ES-I3 (cell line): ENCODE data around the gene KMT2B.
"Not testable (repeated sequence)": the region's sequence is repeated elsewhere in the genome, so short reads cannot be mapped to it uniquely, and the experiment has no call there.

ENCODE experiments used
- H3K36me3 ChIP-seq: 2 replicates; pipeline ENCODE4 v1.6.1; 2013; ENCODE audit warnings: mild to moderate bottlenecking, low read length, control low read depth, moderate library complexity; ENCODE audit not compliant: insufficient read depth
- H3K4me1 ChIP-seq: 2 replicates; pipeline ENCODE4 v1.6.1; 2013; ENCODE audit warnings: mild to moderate bottlenecking, control low read depth, low read length; ENCODE audit not compliant: insufficient read depth
- H3K9ac ChIP-seq: 2 replicates; pipeline ENCODE4 v1.6.1; 2013; ENCODE audit warnings: low read depth, mild to moderate bottlenecking, low read length, moderate library complexity
- H3K9me3 ChIP-seq: 2 replicates; pipeline ENCODE4 v1.6.1; 2013; ENCODE audit warnings: mild to moderate bottlenecking, low read length, moderate library complexity; ENCODE audit not compliant: control insufficient read depth, insufficient read depth

The KMT2B gene

GRCh38 chr19:35757749-35758608 lies 40.2 kb downstream of the KMT2B start, which contains the start of gene PROSER3:
TSS of gene PROSER3 (plus strand) at chr19:35758176. CDS start at chr19:35758216, 40 bp downstream.
- Histone ChIP-seq H3K36me3 (no peaks in the 10 kb centered on the region), H3K4me1 (peaks cover 3% of the 10 kb centered on the region; the same call in 1 of the 2 replicates), H3K9ac (peak within 1 kb of the TSS; percentile 95), H3K9me3 (no peaks in the 10 kb centered on the region)

DNA sequence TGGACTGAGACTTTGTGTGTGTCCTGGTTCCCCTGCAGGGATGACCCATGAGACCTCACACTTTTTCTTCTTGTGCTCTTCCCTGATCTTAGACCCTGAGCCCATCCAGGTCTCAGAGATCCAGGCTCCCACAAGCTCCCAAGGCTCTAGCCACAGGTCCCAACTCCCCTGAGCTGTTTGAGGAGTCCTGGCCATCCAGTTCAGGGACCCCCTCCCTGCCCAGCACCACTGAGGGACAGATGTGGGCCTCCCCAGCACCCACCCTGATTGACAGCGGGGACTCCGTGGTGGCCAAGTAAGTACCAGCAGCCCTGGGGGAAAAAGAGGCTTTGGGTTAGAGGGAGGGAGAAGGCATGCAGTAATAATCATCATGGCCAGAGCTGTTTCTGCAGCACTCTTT lies 41.9 kb downstream of the KMT2B start:
- Histone ChIP-seq H3K9ac (no peak overlapping the region), H3K9me3 (no peaks in the 10 kb centered on the region), H3K4me1 (peaks cover 3% of the 10 kb centered on the region; the same call in 1 of the 2 replicates), H3K36me3 (no peaks in the 10 kb centered on the region; the same call in 1 of the 2 replicates)

GRCh38 chr19:35760711-35761349 lies 43.0 kb downstream of the KMT2B start:
- Histone ChIP-seq H3K9ac (no peak overlapping the region), H3K36me3 (no peaks in the 10 kb centered on the region; the same call in 1 of the 2 replicates), H3K9me3 (no peaks in the 10 kb centered on the region), H3K4me1 (no peaks in the 10 kb centered on the region; the same call in 1 of the 2 replicates)

DNA sequence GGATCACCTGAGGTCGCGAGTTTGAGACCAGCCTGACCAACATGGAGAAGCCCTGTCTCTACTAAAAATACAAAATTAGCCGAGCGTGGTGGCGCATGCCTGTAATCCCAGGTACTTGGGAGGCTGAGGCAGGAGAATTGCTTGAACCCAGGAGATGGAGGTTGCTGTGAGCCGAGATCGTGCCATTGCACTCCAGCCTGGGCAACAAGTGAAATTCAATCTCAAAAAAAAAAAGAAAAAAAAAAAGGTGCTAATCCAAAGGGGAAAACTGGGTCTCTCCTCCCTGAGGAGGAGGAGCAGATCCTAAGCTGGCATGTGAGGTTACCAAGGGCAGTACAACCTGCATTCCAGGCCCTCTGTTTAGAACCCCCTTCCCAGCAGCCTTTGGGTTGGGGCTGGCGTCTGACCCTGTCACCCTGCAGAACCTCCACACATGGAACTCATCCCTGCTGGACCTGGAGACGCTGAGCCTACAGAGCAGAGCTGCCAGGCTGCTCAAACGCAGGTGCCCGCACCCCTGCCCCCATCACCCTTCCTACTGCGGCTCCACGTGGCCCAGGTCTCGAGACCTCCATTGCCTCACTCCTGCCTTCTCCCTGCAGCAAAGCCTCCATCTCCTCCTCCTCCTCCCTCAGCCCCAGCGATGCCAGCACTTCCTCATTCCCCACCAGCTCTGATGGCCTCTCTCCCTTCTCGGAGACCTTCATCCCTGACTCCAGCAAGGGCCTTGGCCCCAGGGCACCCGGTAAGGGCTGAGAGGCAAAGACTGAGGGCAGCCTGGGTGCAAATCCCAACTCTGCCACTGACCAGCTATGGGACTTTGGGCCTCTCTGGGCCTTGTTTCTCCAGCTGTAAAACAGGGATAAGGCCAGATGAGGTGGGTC lies 46.9 kb downstream of the KMT2B start:
- Histone ChIP-seq H3K36me3 (no peaks in the 10 kb centered on the region; the same call in 1 of the 2 replicates), H3K9me3 (no peaks in the 10 kb centered on the region), H3K9ac (no peak overlapping the region), H3K4me1 (no peaks in the 10 kb centered on the region; the same call in 1 of the 2 replicates)

DNA sequence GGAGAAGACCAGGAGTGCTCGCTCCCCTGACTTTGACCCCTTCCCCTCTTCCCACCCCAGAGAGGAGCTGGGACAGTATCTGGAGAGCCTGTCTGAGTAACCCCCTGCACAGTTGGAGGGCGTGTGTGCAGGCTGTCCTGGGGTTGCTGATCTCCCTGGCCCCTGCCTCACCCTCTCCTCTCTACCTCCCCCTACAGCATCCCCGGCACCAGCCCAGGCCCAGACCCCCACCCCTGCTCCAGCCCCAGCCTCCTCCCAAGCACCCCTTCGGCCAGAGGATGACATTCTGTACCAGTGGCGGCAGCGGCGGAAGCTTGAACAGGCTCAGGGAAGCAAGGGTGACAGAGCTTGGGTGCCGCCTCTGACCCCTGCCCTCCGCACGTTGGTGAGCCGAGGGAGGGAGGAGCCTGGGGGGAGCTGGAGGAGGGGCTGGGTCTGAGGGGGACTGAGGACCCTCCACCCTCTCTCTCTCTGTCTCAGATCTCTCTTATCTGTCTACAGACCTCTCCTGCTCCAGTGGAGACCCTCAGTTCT lies 48.8 kb downstream of the KMT2B start:
- Histone ChIP-seq H3K4me1 (no peaks in the 10 kb centered on the region; the same call in 1 of the 2 replicates), H3K9ac (no peak overlapping the region), H3K9me3 (no peaks in the 10 kb centered on the region), H3K36me3 (no peaks in the 10 kb centered on the region; the same call in 1 of the 2 replicates)

DNA sequence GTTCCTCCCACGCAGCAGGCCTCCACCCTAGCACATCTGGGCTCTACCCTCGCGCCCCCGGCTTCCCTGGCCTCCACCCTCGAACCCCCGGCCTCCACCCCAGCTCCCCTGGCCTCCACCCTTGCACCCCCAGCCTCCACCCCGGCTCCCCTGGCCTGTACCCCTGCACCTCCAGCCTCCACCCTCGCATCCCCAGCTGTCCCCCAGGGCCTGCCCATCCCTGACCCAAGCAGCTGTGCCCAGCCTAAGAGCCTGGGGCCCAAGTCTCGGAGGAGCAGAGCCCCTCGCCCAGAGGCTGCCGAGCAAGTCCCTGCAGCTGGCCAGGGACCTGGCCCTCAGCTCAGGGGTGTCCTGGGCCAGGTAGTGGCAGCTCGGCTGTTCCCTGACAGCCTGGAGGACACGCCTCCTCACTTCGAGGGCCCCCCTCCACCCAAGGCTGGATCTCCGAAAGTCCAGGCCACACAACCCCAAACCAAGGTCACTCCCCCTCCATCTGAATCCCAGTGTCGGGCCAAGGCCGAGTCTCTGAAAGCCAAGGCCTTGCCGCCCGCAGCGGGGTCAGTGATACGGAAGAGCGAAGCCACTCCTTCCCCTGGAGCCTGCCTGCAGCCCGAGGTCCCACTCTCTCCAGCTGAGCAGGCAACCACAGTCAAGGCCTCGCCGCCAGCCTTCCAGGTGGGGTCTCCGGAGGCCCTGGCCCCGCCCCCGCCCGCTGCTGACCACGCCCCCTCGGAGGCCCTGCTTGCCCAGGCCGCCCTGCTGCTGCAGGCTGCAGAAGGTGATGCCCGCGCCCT lies 49.7 kb downstream of the KMT2B start:
- Histone ChIP-seq H3K4me1 (no peaks in the 10 kb centered on the region; the same call in 1 of the 2 replicates), H3K9ac (no peak overlapping the region), H3K9me3 (no peaks in the 10 kb centered on the region), H3K36me3 (no peaks in the 10 kb centered on the region; the same call in 1 of the 2 replicates)

- H3K4me1 ChIP-seq: no peaks in the 10 kb centered on the region; the same call in 1 of the 2 replicates
- no peak overlapping the region for H3K9ac ChIP-seq
- H3K9me3 ChIP-seq: no peaks in the 10 kb centered on the region
- H3K36me3 ChIP-seq: no peaks in the 10 kb centered on the region; the same call in 1 of the 2 replicates
Measured at GRCh38 chr19:35768082-35768421, 50.2 kb downstream of the KMT2B start.

DNA sequence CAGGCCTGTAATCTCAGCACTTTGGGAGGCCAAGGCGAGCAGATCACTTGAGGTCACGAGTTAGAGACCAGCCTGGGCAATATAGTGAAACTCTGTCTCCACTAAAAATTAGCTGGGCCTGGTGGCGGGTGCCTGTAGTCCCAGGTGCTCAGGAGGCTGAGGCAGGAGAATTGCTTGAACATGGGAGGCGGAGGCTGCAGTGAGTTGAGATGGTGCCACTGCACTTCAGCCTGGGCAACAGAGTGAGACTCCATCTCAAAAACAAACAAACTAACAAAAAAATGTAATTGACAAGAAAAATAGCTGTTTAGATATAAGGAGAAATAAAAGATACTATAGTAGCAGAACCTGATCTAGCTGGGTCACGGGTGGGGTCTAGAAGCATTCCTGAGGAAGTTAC lies 54.6 kb downstream of the KMT2B start:
- H3K36me3 ChIP-seq, H3K9me3 ChIP-seq, H3K9ac ChIP-seq: not testable (repeated sequence)
- H3K4me1 ChIP-seq: peaks cover 10% of the 10 kb centered on the region

GRCh38 chr19:35773020-35773806 lies 55.4 kb downstream of the KMT2B start:
- no peaks in the 10 kb centered on the region for H3K9me3 ChIP-seq
- no peaks in the 10 kb centered on the region for H3K36me3 ChIP-seq
- H3K4me1 ChIP-seq: peaks cover 13% of the 10 kb centered on the region
- no peak overlapping the region for H3K9ac ChIP-seq

DNA sequence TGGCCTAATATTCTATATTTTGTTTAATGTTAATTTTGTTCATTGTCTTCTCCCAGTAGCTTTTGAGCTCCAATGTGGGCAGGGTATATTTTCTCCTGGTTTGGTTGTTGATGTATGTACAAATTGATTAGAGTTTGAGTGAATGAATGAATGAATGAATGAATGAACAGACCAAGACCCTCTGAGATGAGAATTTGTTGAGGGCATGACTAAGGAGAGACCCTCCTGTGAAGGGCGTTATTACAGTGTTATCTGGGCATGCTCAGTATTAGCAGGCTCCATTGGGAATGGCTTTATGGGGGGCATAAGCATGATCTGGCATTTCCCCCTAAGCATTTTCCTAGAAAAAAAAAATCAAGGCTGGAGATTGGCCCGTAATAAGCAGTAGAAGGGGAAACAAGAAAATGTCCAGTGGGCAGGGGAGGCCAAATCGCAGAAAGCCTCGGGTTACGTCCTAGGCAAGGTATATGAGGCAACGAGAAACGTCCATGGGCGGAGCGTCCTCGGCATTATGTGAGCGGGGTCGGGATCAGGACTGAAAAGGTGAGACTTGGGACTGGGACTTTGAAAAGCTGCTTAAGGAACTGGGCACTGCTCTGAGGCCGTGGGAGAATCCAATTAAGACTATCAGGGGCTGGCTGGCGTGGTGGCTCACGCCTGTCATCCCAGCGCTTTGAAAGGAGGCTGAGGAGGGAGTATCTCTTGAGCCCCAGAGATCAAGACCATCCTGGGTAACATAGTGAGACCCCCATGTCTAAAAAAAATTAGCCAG lies 56.7 kb downstream of the KMT2B start:
- H3K9me3 ChIP-seq: no peaks in the 10 kb centered on the region
- H3K4me1 ChIP-seq: peaks cover 13% of the 10 kb centered on the region
- no peaks in the 10 kb centered on the region for H3K36me3 ChIP-seq
- peak overlapping the region; percentile 56; the same call in 1 of the 2 replicates for H3K9ac ChIP-seq

GRCh38 chr19:35775046-35775297 lies 57.2 kb downstream of the KMT2B start:
- Histone ChIP-seq H3K9me3 (no peaks in the 10 kb centered on the region), H3K9ac (peak overlapping the region; percentile 56; the same call in 1 of the 2 replicates), H3K36me3 (no peaks in the 10 kb centered on the region), H3K4me1 (peaks cover 13% of the 10 kb centered on the region)

GRCh38 chr19:35775298-35776101 lies 57.7 kb downstream of the KMT2B start, which contains the start of gene ARHGAP33:
TSS of gene ARHGAP33 (plus strand) at chr19:35775564. CDS start at chr19:35775659, 95 bp downstream.
- Histone ChIP-seq H3K9ac (peak within 1 kb of the TSS; percentile 56; the same call in 1 of the 2 replicates), H3K4me1 (peaks cover 13% of the 10 kb centered on the region), H3K36me3 (no peaks in the 10 kb centered on the region), H3K9me3 (no peaks in the 10 kb centered on the region)
